Activated CD8-positive, alpha-beta memory T cell treated with anti-CD3 and anti-CD28 coated beads, Interleukin-2, amount 50 U/mL, for 48 hours (primary cell): ENCODE measurements around the gene LDAH.
"Not testable (repeated sequence)": the region's sequence is repeated elsewhere in the genome, so short reads cannot be mapped to it uniquely, and the experiment has no call there.

Experiments used
- DNase-seq: peaks from one replicate; pipeline ENCODE4 v3.0.0-alpha.2; 2020

The LDAH gene

DNA sequence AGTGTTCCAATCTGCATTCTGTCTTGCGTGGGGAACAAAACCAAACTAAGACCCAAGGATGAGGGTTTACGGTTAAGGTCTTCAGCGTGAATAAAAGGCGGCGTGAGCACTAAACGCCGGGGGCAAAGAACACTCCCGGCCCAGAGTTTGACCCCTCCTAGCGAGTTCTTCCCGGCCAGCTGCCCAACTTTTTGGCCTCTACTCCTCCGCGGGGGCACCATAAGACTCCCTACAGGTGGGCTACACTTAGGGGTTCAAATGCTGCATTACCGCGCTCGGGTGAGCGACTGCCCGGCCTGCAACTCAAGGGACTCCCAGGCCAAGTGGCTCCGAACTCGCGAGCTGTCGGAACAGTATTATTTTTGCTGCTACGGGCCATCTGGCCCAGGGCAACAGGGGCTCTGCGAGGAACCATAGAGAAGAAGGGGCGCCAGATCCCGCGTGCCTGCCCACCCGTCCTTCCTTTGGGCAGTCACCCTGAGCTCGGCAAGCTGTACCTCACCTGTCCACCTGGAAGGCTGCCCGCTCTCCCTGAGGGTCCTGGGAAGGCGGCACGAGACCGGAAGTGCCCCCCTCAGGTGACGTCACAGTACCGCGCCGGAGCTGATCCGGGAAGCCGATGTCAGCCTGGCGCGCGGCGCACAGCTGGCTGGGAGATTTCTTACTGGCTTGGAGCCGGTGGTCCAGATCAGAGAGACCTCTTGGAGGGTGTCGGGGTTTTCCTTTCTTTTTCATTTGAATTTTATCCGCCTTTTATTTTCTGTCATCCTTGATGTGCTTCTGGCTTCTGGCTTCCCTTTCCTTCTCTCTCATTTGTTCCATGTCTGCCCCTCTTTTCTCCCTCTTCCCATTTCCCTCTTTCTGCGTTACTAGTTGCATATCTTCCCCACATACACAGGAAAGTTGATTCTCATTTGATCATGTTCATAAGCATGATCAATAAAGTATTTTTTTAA lies at the start of gene LDAH:
Gene LDAH (minus strand): TSS at position 567 of the 956 bp plus-strand sequence. CDS start 21,638 bp downstream, outside the sequence.
- DNase-seq = peak; percentile 96

DNA sequence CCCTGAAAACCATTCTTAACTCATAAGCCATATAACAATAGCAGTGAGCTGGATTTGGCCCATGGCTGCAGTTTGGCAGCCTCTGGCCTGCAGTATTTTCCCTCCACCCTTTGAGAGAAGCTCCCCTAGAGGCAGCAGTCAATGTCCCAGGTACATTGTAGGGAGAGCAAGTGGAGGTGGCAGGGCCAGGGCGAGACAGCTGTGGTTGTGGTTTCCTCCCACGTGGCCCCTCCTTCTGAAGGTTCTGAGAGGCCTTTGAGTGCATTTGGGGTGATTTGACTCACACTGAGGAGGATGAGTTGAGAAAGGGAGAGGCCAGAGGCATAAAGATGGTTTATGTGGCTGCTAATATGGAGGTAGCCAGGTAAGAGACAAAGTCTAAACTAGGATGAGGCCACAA lies 45.5 kb upstream of the LDAH start:
- peak; percentile 78 for DNase-seq

DNA sequence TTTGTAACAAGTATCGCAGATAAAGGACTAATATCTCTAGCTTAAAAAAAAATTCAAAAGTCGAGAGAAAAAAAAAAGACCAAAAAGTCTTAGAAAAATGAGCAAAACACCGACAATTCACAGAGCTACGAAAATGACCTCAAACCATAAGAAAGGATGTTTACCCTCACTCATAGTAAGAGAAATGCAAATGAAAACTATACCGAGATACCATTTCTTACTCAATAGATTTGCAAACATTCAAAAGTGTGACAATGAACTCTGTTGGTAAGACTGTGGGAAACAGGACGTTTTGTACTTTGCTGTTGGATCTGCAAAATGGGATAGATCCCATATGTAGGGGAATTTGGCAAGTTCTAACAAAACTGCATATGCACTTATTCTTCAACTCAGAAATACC lies 39.9 kb upstream of the LDAH start:
- no peak for DNase-seq

DNA sequence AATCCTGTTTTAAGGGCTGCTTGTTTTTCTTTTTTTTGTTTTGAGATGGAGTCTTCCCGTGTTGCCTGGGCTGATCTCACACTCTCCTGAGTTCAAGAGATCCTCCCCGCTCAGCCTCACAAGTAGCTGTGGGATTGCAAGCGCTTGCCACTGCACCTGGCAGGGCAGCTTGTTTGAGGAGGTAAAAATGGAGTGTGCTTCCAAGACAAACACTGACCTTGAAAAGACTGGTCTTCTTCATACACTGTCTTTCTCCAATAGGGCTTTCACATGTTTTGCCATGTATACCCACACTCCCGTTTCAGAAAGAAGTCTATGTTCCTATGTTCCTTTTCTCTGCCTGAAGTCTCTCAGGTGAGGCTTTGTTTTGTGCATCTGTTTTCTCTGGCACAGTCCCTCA lies 32.6 kb upstream of the LDAH start:
- no peak for DNase-seq

DNA sequence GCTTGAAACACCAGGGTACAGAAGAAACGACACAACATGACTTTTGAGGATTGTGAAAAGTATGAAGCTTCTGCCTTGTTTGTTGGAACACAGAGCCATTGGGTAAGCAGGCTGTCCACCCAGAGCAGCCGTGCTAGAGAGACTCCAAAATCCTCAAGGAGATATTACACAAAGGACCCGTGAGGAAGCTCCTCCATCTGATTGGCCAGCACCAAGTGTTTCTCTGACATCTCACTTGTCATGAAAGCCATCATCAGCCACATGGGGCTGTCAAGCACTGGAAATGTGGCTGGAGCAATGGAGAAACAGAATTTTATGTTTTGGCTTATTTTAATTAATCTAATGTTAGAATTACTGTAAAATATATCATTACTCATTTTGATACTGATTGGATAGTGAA lies 29.8 kb upstream of the LDAH start:
- no peak for DNase-seq

DNA sequence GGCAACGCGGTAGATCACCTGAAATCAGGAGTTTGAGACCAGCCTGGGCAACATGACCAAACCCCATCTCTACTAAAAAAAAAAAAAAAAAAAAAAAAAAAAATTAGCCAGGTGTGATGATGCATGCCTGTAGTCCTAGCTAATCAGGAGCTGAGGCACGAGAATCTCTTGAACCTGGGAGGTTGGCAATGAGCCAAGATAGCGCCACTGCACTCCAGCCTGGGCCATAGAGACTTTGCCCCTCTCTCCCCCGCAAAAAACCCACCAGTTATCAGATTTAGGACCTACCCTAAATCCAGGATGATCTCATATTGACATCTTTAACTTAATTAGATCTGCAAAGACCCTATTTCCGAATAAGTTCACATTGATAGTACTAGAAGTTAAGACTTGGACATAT lies 29.2 kb upstream of the LDAH start:
- DNase-seq = no peak

DNA sequence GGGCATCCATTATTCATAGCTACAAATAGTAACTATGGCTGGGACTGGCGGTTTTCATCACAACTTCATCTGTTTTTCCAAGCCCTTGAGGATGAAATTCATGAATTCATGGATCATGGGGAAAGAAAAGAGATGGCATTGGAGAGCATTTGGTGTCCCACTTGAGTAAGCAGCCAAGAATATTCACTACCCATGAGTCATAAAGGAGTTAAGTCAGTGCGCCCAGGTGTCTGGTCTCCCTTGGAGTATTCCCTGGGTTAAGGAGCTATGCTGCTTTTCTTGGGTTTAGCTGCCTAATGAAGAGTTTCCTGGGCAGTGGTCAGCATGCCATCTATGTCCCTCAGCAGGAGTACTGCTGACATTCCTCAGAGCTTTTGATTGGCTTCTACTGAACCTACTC lies 21.3 kb upstream of the LDAH start:
- DNase-seq = no peak

DNA sequence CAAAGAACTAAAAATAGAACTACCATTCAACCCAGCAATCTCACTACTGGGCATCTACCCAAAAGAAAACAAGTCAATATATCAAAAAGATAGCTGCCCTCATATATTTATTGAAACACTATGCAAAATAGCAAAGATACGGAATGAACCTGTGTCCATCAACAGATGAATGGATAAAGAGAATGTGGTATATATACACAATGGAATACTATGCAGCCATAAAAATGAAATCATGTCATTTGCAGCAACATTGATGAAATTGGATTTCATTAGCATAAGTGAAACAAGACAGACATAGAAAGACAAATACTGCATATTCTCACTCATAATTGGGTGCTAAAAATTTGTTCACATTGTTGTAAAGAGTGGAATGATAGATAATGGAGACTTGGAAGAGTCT lies 16.2 kb upstream of the LDAH start:
- no peak for DNase-seq

DNA sequence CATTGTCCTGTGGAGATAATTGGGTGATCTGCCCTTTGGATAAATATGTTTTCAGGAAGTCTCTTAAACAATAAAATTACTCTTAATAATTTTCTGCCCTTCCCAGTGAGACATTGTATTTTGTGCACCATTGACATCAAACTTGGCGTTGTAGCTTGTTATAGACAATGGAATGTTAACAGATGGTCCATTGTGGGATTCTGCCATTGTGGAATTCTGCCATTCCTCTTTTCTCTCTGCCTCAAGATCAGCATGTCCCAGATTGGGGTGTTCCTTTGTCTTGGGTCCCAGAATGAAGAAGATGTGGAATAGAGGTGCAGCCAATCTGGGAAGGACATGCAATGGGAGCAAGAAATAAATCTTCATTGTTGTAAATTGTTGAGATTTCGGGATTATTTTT lies 15.1 kb upstream of the LDAH start:
- no peak for DNase-seq

DNA sequence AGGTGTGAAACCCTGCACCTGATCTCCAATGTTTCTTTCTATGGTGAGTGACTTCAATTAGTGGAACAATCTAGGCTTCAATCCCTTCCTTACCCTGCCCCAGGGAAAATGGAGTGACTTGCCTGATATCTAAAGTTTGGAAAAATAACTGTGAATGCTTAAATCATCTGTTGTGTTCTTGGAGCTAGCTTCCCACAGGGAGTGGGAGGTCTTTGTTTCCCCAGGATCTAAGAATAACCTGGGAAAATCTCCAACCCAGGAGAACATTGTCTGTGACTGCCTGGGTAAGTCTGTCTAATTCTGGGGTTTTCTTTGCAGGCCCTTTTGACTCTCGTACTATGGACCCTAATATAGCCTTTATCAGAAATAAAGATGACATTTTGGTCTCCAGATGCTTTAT lies 13.6 kb upstream of the LDAH start:
- no peak for DNase-seq

DNA sequence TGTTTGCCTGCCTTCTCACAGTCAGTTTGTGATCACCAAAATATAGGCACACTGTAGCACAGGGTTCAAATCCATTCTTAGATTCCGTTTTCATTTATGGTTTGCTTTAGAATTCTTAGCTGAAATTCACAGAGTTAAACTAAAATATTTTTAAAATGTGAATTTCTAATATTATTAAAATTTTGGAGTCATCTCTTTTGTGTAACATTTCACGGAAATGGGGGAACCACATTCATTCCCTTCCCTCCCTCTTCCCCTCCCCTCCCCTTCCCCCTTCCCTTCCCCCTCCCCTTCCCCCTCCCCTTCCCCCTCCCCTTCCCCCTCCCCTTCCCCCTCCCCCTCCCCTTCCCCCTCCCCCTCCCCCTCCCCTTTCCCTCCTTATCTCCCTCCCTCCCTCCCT lies 11.4 kb upstream of the LDAH start:
- DNase-seq = no peak

DNA sequence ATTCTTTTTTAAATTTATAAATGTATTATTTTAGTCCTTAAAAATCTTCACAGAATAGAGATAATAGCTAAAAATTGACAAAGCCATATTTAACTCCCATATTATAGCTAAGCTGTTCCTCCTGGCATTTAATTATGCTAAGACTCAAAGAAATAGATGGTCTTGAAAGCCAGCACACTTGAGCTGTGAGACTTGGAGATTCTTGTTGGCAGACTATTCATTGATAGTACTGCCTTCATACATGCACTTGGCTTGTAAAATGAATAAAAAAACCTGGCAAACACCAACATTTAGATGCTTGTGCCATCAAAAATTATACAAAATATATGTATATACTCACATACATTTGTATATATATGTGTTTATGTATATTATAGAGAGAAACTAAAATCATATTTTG lies 9.7 kb upstream of the LDAH start:
- no peak for DNase-seq

DNA sequence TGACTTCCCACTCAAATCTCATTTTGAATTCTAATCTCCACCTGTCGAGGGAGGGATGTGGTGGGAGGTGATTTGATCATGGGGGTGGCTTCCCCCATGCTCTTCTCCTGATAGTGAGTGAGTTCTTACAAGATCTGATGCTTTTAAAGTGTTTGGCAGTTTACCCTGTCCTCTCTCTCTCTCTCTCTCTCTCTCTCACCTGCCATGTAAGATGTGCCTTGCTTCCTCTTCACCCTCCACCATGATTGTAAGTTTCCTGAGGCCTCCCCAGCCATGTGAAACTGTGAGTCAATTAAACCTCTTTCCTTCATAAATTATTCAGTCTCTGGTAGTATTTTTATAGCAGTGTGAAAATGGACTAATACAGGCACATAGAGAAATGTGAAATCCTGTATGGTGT lies 7.0 kb upstream of the LDAH start:
- DNase-seq = no peak

DNA sequence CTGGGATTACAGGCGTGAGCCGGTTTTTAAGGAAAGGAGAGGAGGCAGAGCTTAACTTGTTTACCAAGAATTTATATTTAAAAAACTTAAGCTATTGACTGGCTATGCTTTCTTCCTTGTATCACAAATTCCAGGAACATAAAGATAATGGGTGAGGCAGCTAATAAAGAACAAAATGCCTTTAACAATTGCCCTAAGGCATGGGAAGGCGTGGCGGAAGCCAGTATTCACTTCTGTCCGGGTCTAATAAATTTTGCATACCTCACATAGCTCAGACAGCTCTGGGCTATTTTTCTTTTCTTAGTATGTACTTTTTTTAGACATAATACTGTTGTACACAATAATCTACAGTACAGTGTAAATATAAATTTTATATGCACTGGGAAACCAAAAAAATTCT lies 1.0 kb upstream of the LDAH start:
- no peak for DNase-seq

DNA sequence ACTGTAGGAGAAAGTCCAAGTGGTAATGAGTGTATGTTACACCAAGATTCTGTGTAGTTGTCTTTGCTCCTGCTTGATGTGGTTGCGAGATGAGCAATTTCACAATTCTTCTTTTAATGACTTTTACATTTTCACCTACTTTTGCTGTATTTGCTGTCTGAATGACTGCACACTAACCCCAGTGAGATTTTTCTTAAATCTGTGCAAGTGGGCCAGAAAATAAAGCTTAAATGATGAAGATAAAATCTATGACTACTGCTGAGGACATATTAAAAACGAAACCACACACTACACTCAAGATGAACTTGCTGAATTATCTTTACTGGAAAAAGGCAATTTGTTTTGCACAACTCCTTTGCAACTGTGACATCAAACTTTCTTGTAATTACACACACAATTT lies 4.1 kb downstream of the LDAH start:
- no peak for DNase-seq

DNA sequence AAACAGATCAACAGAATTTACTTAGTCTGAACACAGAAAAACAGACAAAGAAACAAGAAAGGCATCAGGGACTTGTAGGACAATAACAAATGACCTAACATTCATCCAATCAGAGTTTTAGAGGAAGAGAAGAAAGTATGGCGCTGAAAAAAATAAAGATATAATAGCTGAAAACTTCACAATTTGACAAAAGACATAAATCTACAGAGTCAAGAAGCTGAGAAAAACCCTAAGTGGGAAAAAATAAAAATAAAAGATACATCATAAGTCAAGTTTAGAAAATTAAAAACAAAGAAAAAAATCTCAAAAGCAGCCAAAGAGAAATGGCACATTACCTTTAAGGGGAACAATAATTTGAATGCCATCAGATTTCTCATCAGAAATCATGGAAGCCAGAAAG lies 7.7 kb downstream of the LDAH start:
- DNase-seq = no peak

DNA sequence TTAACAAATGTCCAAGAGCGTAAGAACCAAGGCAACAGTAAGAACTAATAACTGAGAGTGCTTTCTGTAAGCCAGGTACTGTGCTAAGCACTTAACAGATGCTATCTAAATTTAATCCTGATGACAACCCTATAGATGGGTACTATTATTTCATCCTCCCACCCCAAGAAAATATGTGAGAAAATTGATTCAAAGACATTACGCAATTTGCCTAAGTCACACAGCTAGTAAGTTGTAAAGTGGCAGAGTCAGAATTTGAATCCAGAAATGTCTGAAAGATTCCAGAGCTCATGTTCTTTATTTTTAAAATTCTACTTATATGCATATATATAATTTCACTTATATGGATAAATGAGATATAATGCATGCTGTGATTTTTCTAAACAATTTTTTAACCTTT lies 10.1 kb downstream of the LDAH start:
- DNase-seq = no peak

DNA sequence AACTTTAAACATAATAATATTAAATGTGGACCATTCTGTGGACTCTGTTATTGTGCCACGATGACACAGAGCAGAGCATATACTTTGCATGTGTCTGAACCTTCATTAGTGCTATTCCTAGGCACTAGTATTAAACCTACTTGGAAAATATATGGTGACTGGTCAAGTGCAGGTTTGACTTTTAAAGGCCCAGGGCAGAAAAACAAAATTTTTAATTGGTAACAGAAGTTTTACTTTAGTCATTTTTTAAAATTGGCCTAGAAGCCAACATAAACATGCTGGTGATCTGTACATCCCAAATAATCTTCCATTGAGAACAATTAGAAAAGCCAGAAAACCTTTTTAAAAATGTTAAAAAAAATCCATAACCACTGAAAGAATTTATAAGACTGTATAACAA lies 16.6 kb downstream of the LDAH start:
- no peak for DNase-seq

DNA sequence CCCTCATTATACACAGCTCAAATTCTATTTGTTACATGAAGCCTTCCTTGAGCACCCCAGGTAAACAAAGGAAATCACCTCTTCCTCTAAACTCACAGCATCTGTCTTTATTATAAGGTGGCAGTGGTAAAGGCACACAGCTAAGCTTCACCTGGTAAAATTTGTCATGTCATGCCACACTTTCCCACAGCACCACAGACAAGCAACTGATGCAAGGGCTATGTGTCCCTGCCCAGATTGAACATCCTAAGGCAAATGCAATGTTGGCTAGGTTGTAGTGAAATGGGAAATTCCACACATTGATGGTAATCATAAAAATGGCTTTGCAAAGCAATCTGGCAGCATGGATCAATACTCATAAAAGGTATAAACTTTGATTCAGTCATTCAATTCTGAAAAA lies 18.9 kb downstream of the LDAH start:
- no peak for DNase-seq

DNA sequence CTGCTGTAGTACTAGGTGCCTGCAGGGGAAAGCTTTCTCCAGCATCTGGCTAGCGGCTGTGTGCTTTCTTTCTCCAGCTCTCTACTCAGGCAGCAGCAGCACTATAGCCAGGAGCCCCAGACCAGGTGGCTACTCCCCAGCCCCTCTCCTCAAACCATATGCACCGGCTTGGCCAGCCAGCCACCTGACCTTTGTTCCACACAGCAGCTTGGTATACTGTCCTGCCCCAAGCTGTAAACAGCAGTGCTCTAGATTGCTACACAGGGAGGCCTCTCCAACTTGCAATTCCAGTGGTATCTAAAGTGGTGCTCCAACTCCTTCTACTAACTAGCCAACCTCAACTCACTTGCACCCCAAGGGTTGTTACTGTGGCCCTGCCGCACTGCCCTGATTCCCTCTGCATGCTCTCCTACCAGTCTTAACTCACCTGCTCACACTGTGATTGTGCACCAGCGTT lies 19.6 kb downstream of the LDAH start:
- DNase-seq = no peak

DNA sequence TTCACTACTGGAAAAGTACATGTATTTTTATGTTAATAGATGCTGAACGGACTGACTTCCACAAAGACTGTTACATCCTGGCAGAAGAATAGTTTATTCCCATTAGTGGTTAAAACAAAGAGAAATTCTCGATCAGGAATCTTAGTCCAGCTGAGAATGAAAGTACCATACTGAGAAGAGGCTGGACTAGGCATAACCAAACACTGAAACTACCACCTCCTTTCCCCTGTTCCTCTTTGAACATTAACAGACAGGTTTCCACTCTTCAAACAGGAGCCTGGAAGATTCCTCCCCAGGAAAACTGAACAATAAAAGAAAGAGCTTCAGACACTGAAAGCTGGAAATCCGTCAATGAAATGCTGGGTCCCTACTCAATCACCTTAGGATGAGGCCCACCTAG lies 25.8 kb downstream of the LDAH start:
- DNase-seq = no peak

DNA sequence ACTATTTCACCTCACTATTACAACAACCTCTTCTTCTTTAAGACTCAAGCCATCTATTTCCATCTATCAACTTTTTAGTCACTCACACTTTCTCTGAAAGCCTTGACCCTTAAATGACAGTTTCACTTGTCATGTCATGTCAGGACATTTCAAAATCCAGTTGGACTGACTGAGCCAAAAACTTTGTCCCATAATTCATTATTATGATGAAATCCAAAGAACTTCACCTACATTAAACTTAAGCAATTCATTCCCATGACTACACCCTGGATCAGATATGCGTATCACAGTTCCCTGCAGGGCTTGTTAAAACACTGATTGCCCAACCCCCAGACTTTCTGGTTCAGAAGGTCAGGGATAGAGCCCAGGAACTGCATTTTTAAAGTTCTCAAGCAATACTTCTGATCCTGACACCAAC lies 26.5 kb downstream of the LDAH start:
- DNase-seq = no peak

DNA sequence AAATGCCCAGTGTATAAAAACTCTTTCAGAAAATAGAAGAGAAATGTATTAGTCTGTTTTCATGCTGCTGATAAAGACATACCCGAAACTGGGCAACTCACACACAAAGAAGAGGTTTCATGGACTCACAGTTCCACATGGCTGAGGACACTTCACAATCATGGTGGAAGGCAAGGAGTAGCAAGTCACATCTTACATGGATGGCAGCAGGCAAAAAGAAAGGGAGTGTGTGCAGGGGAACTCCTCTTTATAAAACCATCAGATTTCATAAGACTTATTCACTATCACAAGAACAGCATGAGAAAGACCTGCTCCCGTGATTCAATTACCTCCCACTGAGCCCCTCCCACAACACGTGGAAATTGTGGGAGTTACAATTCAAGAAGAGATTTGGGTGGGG lies 29.0 kb downstream of the LDAH start:
- not testable (repeated sequence) for DNase-seq

DNA sequence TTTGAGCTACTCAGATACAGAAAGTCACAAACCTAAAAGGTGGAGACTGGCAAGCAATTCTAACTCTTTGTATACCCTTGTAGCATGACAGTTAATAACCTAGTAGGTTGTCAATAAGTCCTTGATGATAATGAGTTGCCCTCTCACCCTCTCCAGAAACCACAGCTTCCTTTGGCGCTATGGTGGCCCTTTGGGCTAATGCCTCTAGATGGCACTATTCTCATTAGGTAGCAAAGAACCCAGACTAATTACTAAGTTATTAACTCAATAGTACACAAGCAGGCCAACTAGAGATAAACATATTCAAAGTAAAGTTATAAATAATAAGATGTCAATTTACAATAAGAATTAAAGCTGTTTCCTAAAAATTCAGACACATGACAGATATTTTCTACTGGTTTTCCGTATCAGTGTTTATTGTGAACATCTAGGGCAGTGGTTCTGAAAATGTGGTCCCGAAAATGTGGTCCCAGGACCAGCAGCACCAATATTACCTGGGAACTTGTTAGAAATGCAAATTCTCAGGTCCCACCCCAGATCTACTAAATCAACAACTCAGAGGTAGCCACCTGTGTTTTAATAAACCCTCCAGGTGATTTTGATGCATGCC lies 41.1 kb downstream of the LDAH start:
- DNase-seq = no peak

DNA sequence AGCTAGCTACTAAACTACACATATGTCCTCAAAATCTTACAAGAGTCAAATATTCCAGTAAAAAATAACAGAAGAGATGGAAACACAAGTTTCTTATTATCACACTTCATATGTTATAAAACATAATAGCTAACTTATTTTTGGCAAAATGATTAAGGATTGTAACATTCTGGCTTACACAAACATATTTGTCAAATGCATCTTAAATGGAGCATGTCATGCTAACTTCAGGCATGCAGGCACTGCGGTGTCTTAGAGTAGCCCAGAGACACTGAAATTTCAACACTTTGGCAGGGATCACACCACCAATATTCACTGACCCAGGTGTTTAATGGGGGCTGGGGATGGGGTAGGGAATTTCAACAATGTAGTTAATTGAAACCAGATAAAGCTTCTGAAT lies 51.6 kb downstream of the LDAH start:
- no peak for DNase-seq
